Measurements from ENCODE around the gene PPFIBP1.
"Not testable (repeated sequence)": the region's sequence is repeated elsewhere in the genome, so short reads cannot be mapped to it uniquely, and the experiment has no call there.

The PPFIBP1 gene

DNA sequence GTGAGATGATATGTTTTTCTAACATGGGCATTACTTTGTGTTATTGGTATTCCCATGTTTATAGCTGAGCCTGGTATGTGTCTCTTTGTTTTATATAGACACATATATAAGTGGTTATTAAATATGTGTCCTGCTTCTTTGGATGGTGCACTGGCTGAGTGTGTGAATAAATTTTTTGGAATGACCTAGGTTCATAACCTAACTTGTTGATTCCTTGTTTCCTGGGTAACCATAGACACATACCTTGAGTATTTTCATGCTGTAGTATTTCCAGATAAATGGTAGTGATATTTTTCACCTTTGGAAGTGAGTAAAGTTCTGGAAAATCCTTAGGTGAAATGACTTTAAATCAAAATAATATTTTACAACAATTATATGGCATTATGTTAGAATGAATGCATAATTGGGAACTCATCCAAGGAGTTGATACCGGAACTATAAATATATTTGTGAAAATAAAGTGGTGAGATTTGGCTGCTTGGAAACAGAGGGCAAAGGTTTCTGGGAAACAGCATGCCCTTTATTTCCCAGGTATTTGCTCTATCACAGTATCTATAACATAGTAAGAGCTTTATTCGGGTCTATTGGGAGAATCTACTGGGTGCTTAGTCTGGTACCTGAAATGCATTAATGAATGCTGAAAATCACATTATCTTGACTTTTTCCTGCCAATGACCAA lies 107.9 kb downstream of the PPFIBP1 start:
- DNase-seq: no peak

GRCh38 chr12:27635349-27635972 lies 111.5 kb downstream of the PPFIBP1 start:
- DNase-seq: peak; percentile 23

DNA sequence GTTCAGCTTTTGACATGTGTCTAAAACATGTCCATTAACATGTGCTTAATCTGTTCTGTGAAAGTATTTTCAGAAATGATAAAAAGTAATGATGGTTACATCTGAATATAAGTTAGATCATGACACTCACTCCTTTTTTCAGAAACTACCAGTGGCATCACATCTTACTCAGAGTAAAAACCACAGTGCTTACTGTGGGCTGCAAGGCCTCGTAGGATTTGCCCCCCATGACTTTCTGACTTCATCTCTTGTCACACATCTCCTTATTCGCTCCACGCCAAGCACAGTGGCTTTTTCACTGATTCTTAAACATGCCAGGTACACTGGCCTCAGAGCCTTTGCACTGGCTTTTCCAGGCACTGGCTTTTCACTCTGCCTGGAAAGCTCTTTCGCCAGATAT lies 112.6 kb downstream of the PPFIBP1 start:
- not testable (repeated sequence) for DNase-seq

- no peak for DNase-seq
Measured at GRCh38 chr12:27637524-27637923, 113.5 kb downstream of the PPFIBP1 start.

- DNase-seq: no peak
Measured at GRCh38 chr12:27639265-27639664, 115.3 kb downstream of the PPFIBP1 start.

GRCh38 chr12:27640566-27641200 lies 116.7 kb downstream of the PPFIBP1 start:
- not testable (repeated sequence) for DNase-seq

DNA sequence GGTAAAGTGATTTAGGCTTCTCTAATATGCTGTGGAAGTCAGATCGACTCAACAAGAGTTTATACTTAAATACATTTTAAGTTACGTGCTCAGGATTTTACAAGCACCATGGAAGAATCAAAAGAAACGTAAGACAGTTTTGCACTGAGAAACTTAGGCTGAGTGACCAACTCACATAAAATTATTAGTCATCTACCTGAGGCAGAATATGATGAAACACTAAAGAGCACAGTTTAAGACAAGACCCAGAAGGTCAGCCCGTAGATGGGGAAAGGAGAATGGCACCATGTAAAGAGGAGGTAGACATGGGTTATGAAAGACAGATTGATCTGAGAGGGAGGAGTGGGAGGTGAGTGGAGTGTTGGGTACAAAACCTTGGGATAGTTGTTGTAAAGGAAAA lies 118.4 kb downstream of the PPFIBP1 start:
- not testable (repeated sequence) for DNase-seq

- DNase-seq: not testable (repeated sequence)
Measured at GRCh38 chr12:27642892-27643291, 118.9 kb downstream of the PPFIBP1 start.

DNA sequence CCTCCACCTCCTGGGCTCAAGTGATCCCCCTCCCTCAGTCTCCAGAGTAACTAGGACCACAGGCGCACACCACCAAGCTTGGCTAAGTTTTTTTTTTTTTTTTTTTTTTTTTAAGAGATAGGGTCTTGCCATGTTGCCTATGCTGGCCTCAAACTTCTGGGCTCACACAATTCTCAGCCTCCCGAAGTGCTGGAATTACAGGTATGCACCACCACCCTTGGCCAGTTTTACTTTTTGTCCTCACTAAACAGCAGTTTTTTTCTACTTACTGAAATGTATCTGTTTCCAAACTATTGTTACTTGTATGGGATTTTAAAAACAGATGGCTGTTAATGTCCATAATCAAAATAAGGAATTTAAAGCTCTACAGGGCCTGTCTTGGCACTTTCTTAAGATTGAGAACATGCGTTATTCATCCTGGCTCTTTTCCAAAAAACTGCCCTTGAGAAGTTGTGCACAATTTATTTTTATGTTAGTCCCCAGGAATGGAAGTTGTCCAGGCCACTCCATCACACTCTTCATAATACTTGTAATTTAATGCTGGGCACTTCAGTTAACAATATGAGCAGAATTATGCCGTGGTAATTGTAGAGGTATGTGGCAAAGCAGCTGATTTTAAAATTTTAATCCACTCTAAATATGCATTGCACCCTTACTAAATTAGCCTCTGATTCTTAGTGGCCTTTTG lies 120.3 kb downstream of the PPFIBP1 start:
- no peak for DNase-seq

DNA sequence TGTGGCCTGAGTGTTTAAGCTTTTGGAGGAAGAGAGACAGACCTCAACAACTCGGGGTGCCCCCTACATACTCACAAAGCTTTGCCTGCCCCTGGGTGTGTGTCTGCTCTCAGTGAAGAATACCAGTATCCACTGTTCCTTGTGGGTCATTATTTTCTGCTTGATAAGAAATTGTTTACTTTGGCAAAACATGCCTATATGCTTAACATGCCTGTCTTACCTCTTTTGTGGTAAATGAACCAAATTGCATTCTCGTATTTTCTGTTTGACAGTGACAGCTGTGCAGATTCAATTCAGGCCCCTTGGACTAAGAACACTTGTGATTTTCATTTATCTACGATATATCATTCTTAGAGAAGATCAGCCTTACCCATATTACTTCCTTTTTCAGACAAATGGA lies 121.7 kb downstream of the PPFIBP1 start:
- DNase-seq: no peak

- no peak for DNase-seq
Measured at GRCh38 chr12:27646149-27646548, 122.1 kb downstream of the PPFIBP1 start.

DNA sequence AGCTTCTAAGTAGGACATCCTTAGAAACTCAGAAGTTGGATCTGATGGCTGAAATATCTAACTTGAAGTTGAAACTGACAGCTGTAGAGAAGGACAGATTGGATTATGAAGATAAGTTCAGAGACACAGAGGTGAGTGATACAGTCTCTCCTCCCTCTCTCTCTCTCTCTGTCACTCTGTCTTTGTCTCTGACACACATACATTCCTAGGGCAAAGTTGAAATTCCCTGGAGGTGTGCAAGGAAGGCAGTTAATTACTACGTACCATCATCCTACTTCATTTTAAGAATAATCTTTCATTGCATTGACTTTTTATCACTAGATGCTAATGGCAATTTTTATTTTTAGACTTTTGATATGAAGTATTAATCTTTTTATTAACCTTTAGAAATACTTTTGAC lies 126.0 kb downstream of the PPFIBP1 start:
- no peak for DNase-seq

DNA sequence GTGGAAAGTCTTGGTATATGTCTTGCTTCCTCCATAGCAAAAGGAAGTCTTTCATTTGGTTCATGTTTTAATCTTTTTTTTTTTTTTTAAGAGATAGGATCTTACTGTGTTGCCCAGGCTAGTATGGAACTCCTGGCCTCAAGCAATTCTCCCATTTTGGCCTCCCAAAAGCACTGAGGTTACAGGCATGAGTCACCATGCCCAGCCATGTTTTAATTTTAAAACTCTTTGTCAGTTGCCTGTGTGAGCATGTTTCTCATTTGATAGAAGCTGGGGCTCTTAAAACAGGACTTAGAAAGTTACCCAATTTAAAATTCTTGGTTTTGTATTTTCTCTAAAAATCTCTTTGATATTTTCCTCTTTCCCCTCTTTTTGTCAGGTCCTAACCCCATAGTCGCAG lies 127.2 kb downstream of the PPFIBP1 start:
- no peak for DNase-seq

DNA sequence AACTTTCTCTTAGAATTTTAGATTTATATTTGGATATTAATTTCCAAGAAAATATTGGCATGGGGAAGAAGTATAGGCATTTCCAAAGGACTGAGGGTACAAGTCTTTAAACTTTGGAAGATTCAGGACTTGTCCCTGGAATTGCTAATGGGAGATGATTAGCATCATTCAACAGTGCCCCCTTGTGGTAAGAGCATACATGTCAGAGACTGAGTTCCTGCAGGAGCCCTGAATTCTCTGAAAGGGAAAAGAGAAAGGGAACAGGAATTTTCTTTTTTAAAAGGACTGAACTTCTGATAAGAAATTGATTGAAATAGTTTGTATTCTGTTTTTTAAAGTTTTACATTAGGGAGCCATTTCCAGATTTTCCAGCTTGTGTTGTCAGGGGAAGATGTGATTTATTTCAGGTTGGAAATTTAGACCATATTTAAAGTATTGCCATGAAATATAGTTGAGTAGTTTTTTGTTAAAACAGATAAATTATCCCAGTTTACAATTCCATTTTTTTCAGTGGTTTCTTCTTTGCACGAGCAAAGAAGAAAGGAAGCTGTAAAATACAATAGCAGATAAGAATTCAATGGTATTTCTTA lies 128.3 kb downstream of the PPFIBP1 start:
- peak; percentile 59 for DNase-seq

GRCh38 chr12:27653661-27654060 lies 129.7 kb downstream of the PPFIBP1 start:
- no peak for DNase-seq

DNA sequence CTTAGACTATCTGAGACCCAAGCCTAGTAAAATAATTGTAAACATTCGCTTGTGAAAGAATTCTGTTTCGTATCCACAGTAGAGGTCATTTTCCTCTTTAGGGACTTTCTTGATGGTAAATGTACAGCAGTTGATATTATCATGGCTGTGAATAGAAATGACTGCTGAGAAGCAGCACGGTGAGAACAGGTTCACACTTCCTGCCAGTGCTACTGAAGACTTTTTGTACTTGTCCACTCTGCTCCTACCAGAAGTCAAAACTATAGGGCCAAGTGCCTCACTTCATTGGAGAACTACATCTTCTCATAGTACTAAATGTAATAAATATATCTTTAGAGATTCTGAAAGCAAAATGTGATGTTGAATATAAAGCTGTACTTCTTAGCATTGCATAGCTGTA lies 131.5 kb downstream of the PPFIBP1 start:
- DNase-seq: not testable (repeated sequence)

- DNase-seq: no peak
Measured at GRCh38 chr12:27657296-27657695, 133.3 kb downstream of the PPFIBP1 start.

- no peak for DNase-seq
Measured at GRCh38 chr12:27665704-27666103, 141.7 kb downstream of the PPFIBP1 start.

- DNase-seq: no peak
Measured at GRCh38 chr12:27666510-27666909, 142.5 kb downstream of the PPFIBP1 start.

GRCh38 chr12:27667540-27667939 lies 143.5 kb downstream of the PPFIBP1 start:
- no peak for DNase-seq

- no peak for DNase-seq
Measured at GRCh38 chr12:27672051-27672450, 148.0 kb downstream of the PPFIBP1 start.

GRCh38 chr12:27672643-27673042 lies 148.6 kb downstream of the PPFIBP1 start:
- no peak for DNase-seq

- no peak for DNase-seq
Measured at GRCh38 chr12:27673101-27673718, 149.2 kb downstream of the PPFIBP1 start.

All from NCI-H345 (cell line).